Epidermal melanocyte (primary cell): ENCODE measurements around the gene DTX3L.
"Not testable (repeated sequence)": the region's sequence is repeated elsewhere in the genome, so short reads cannot be mapped to it uniquely, and the experiment has no call there.

Experiments
- DNase-seq: peaks from one replicate; pipeline ENCODE4 v3.0.0; 2011; ENCODE audit warnings: low spot score; ENCODE audit not compliant: insufficient read length

The DTX3L gene

GRCh38 chr3:122560680-122561079 lies 3.5 kb upstream of the DTX3L start:
- no peak for DNase-seq

DNA sequence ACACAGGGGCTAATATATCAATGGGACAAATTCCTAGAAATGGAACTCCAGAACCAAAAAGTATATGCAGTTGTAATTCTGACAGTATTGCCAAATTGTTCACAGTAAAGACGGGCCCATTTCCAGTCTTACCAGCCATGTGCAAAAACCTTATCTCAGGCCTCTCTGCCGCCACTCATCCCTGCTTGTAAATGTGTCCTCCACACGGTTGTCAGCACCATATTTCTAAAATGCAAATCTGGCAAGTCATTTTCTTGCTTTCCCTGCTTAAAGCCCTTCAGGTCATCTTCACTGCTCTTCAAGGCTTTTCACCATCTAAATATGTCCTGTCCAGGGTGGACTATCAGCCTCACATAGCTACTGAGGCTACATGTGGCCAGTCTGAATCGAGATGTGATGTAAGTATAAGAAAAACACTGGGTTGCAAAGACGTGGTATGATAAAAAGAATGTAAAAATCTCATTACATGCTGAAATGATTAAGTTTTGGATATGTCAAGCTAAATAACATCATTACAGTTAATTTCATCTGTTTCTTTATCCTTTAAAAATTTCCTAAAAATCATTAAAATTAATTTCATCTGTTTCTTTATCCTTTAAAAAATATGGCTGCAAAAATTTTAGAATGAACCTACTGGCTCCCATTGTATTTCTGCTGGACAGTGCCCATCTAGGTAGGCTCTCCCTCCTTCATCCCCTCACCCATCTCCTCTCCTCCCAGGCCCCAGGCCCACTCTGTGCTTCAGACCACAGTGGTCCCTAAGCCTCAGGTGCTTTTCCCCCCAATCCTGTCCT lies 1.0 kb upstream of the DTX3L start:
- no peak for DNase-seq

- DNase-seq: no peak
Measured at GRCh38 chr3:122563717-122564025, 467 bp upstream of the DTX3L start.

- DNase-seq: not testable (repeated sequence)
Measured at GRCh38 chr3:122568131-122568530, 4.0 kb downstream of the DTX3L start.

GRCh38 chr3:122568755-122569154 lies 4.6 kb downstream of the DTX3L start:
- DNase-seq: no peak

GRCh38 chr3:122572940-122573412 lies 8.8 kb downstream of the DTX3L start:
- DNase-seq: no peak

GRCh38 chr3:122576174-122576940 lies 12.2 kb downstream of the DTX3L start:
- no peak for DNase-seq

DNA sequence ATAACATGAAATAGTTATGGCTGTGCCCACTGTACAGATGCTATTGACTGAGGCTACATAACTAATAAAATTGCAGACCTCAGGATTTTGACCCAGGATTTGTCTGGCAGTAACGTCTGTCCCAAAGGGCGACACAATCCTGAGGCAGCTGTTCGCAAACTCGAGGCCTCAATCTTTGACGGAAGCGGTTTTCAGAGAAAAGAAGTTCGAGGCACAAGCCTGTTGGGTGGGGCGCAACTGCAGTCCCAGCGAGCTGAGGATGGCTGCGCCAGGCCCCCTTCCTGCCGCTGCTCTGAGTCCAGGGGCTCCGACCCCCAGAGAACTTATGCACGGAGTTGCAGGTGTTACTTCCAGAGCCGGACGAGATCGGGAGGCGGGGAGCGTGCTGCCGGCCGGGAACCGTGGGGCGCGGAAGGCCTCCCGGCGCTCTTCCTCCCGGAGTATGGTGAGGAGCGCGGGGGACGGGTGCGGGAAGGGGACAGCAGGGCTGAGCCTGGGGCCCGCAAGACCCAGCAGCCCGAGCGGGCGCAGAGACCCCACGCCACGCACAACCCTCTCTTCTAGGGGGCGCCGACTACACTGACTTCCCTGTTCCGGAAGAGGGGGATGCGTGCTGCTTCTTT lies 13.4 kb downstream of the DTX3L start, which contains the start of gene PARP15:
Gene PARP15, plus strand, starts transcription at position 242 of the 623 bp plus-strand sequence. Its CDS starts 18 bp downstream, at position 260.
- no peak for DNase-seq

GRCh38 chr3:122578069-122578740 lies 14.1 kb downstream of the DTX3L start:
- no peak for DNase-seq

DNA sequence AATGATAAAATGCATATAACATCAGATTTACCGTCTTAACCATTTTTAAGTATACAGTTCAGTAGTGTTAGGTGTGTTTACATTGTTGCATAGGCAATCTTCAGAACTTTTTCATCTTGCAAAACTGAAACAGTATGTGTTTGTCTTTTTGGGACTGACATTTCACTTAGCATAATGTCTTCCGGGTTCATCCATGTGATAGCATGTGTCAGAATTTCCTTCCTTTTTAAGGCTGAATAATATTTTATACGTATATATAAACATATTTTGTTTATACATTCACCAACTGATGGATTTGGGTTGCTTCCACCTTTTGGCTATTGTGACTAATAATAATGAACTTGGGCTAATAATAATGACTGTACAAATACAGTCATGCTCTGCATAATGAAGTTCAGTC lies 16.3 kb downstream of the DTX3L start:
- DNase-seq: no peak

DNA sequence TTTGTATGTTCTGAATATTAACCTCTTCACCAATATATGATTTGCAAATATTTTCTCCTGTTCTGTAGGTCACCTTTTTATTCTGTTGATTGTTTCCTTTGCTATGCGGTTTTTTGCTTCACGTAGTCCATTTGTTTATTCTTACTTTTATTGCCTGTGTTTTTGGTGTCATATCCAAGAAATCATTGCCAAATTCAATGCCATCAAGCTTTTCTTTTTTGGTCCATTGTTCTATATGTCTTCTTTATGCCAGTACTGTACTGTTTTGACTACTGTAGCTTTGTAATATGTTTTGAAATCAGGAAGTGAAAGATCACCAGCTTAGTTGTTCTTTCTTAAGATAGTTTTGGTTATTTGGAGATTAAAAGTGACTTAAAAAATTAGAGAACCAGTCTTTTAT lies 17.5 kb downstream of the DTX3L start:
- DNase-seq: no peak

DNA sequence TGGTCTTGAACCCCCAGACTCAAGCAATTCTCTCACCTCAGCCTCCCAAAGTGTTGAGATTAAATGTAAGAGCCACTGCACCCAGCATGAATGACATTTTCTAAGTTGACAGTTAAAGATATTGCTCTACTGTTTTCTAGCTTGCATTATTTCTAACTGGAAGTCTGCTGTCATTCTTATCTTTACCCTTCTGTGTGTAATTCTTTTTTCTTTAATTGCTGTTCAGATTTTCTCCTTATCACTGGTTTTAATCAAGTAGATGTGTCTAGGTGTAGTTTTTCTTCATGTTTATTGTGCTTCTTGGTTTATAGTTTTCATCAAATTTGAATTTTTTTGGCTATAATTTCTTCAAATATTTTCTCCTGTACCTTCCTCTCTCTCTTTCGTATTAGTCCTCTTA lies 18.3 kb downstream of the DTX3L start:
- no peak for DNase-seq

GRCh38 chr3:122586098-122586497 lies 22.0 kb downstream of the DTX3L start:
- no peak for DNase-seq

DNA sequence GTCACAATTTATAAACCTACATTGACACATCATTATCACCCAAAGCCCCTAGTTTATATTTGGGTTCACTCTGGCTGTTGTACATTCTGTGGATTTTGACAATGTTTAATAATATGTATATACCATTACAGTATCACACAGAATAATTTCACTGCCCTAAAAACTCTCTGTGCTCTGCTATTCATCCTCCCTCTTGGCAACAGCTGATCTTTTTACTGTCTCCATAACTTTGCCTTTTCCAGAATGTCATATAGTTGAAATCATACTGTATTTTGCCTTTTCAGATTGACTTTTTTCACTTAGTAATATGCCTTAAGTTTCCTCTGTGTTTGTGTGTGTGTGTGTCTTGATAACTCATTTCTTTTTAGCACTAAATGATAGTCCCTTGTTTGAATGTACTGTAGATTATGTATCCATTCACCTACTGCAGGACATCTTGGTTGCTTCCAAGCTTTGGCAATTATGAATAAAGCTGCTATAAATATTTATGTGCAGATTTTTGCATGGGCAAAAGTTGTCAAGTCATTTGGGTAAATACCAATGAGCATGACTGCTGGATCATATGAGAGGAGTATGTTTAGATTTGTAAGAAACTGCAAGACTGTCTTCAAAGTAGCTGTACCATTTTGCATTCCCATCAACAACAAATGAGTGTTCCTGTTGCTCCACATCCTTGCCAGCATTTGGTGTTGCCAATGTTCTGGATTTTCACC lies 22.8 kb downstream of the DTX3L start:
- DNase-seq: no peak

- DNase-seq: no peak
Measured at GRCh38 chr3:122587572-122587971, 23.4 kb downstream of the DTX3L start.

GRCh38 chr3:122589297-122589696 lies 25.2 kb downstream of the DTX3L start:
- DNase-seq: no peak

- DNase-seq: no peak
Measured at GRCh38 chr3:122590610-122591009, 26.5 kb downstream of the DTX3L start.

DNA sequence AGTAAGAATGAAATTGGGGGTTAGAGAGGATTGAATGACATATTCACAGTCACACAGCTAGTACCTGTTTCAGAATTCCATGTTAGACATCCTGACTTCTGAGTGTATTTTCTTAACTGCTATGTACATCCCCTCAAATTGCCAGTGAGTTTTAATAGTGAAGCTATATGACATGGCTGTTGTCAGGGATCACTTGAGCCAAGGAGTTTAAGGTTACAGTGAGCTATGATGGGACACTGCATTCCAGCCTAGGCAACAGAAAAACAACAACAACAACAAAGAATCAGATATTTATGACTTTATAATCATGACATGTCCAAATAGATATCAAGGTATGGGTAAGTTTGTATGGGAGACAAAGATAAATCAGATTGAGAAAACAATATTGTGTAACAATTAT lies 29.9 kb downstream of the DTX3L start:
- no peak for DNase-seq

GRCh38 chr3:122598151-122598550 lies 34.0 kb downstream of the DTX3L start:
- DNase-seq: no peak

- no peak for DNase-seq
Measured at GRCh38 chr3:122598556-122598955, 34.4 kb downstream of the DTX3L start.
